Measurements from ENCODE around the gene PPM1E.

DNA sequence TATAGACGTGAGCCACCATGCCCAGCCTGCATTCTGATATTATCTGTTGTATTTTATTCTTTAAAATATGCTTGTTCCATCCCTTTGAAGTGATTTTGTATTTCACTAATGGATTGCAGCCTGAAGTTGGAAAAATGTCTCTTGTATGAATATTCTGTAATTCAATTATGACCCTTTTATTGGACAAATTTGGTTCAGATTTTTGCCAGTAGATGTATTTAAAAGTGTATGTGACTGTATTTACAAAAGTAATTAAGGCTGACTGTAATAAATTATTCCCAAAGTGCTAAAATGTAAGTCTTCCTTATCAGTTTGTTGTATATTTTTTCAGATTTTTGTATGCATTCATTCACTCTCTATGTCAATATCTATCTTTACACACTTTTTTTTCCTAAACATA is 23.8 kb downstream of the PPM1E start:
- TF ChIP-seq, protein P1, sequence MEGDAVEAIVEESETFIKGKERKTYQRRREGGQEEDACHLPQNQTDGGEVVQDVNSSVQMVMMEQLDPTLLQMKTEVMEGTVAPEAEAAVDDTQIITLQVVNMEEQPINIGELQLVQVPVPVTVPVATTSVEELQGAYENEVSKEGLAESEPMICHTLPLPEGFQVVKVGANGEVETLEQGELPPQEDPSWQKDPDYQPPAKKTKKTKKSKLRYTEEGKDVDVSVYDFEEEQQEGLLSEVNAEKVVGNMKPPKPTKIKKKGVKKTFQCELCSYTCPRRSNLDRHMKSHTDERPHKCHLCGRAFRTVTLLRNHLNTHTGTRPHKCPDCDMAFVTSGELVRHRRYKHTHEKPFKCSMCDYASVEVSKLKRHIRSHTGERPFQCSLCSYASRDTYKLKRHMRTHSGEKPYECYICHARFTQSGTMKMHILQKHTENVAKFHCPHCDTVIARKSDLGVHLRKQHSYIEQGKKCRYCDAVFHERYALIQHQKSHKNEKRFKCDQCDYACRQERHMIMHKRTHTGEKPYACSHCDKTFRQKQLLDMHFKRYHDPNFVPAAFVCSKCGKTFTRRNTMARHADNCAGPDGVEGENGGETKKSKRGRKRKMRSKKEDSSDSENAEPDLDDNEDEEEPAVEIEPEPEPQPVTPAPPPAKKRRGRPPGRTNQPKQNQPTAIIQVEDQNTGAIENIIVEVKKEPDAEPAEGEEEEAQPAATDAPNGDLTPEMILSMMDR (IDR thresholded peaks at IDR 0.05; ENCODE audit: insufficient read depth, low read length, poor library complexity, severe bottlenecking): no peak
- no peak for TF ChIP-seq EZH2phosphoT487 (conservative IDR thresholded peaks at IDR 0.05; ENCODE audit: low read length)
